Measurements from ENCODE around the gene MACROD2. TPM values are rescaled to one million over a fixed set of nuclear protein-coding genes. Genes with fewer than 3 reads are reported as not detected.

MACROD2 gene
- polyA plus RNA-seq, 1 donor (not counting 4 experiments of a cell fraction or from before 2014, with no cell fraction given): 0.71 TPM

DNA sequence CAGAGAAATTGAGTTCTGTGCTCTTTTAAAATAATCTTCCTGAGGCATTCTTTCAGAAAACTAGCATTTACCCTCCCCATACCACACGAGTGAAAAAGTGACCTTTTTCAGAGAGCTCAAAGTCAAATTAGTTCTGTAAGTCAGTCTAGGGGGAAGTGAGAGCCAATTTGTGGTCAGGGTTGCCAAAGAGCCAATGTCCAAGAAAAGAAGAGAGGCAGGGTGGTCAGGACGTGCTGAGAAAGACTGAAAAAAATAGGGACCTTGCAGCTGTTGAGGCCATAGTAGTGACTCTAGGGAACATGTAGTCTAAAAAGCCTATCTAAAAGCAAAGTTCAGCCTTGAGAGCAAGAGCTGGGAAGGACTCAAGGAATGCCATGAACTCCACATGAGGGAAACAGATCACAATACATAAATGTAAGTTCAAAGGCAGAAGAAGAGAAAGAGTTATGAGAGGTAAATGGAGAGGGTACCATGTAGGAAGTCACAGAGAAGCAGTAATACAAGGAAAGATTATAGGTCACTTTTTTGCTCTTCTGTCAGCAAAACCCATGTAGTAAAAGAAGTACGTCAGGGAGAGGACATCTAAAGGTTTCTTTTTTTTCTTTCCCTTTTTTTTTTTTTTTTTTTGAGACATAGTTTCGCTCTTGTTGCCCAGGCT is 907.2 kb downstream of the MACROD2 start:
- dilution Hi-C loops (cut with MboI; ENCODE audit: extremely low pct_ligation_motif_present, low sequenced_read_pairs): no loop called here
- no peaks in the 10 kb centered on the region for H3K36me3 ChIP-seq (ENCODE audit: control insufficient read depth in 2 of 2, extremely low read depth in 1 of 2, insufficient read depth in 2 of 2, low read length in 2 of 2)
- FAIRE-seq (no peak), DNase-seq (ENCODE audit: low read depth, low spot score) (no peak)
- no peaks in the 10 kb centered on the region for H4K20me1 ChIP-seq (ENCODE audit: control insufficient read depth, extremely low read depth, insufficient read depth, low read length)
- H3K9ac ChIP-seq (ENCODE audit: control insufficient read depth, extremely low read depth, insufficient read depth, low read length): no peak overlapping the region
- H3K27ac ChIP-seq (ENCODE audit: control insufficient read depth, insufficient read depth, low read length): no peak overlapping the region
- no peaks in the 10 kb centered on the region for H3K9me3 ChIP-seq (ENCODE audit: control insufficient read depth, low read depth, low read length)
- TF ChIP-seq, protein P1, sequence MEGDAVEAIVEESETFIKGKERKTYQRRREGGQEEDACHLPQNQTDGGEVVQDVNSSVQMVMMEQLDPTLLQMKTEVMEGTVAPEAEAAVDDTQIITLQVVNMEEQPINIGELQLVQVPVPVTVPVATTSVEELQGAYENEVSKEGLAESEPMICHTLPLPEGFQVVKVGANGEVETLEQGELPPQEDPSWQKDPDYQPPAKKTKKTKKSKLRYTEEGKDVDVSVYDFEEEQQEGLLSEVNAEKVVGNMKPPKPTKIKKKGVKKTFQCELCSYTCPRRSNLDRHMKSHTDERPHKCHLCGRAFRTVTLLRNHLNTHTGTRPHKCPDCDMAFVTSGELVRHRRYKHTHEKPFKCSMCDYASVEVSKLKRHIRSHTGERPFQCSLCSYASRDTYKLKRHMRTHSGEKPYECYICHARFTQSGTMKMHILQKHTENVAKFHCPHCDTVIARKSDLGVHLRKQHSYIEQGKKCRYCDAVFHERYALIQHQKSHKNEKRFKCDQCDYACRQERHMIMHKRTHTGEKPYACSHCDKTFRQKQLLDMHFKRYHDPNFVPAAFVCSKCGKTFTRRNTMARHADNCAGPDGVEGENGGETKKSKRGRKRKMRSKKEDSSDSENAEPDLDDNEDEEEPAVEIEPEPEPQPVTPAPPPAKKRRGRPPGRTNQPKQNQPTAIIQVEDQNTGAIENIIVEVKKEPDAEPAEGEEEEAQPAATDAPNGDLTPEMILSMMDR (optimal IDR thresholded peaks at IDR 0.05 in 1 of 3, IDR thresholded peaks at IDR 0.05 in 1 of 3, conservative IDR thresholded peaks at IDR 0.05 in 1 of 3; ENCODE audit: extremely low read depth in 1 of 3, insufficient read depth in 2 of 3, low read length in 3 of 3): no peak
- TF ChIP-seq EZH2 (IDR thresholded peaks at IDR 0.05; ENCODE audit: low read length): no peak
- no peaks in the 10 kb centered on the region for H3K79me2 ChIP-seq (ENCODE audit: control insufficient read depth, insufficient read depth, low read length)
- H3K27me3 ChIP-seq (ENCODE audit: control insufficient read depth, extremely low read depth, insufficient read depth, low read length): no peaks in the 10 kb centered on the region
- no peaks in the 10 kb centered on the region for H3K9me1 ChIP-seq (ENCODE audit: control insufficient read depth, extremely low read depth, insufficient read depth, low read length)
- H3K4me2 ChIP-seq (ENCODE audit: control insufficient read depth, extremely low read depth, insufficient read depth, low read depth, low read length): no peak overlapping the region
- H3K4me3 ChIP-seq (ENCODE audit: control insufficient read depth in 2 of 3, extremely low read depth in 1 of 3, insufficient read depth in 2 of 3, low read depth in 1 of 3, low read length in 3 of 3): no peak overlapping the region
- no peak overlapping the region for H2AFZ ChIP-seq (ENCODE audit: control insufficient read depth, low read length)
- no peaks in the 10 kb centered on the region for H3K4me1 ChIP-seq (ENCODE audit: control insufficient read depth, extremely low read depth, insufficient read depth, low read length)

DNA sequence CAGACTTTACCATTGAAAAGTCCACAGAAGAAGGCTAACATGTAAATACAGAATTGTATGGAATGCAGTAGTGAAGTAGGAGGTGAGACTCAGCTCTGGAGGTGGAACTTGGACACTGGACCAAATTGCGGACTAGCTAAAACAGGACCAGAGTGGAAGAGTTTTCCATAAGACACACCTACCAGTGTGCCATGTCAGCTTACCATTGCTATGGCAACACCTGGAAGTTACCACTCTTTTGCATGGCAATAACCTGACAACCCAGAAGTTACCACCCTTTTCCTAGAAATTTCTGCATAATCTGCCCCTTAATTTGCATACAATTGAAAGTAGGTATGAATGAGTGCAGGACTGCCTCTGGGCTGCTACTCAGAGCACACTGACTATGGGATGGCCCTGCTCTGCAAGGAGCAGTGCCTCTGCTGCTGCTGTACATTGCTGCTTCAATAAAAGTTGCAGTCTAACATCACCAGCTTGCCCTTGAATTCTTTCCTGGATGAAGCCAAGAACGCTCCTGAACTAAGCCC is 911.7 kb downstream of the MACROD2 start:
- no peaks in the 10 kb centered on the region for H3K9me1 ChIP-seq (ENCODE audit: control insufficient read depth, extremely low read depth, insufficient read depth, low read length)
- no peak for TF ChIP-seq EZH2 (IDR thresholded peaks at IDR 0.05; ENCODE audit: low read length)
- TF ChIP-seq, protein P1 (optimal IDR thresholded peaks at IDR 0.05 in 1 of 3, IDR thresholded peaks at IDR 0.05 in 1 of 3, conservative IDR thresholded peaks at IDR 0.05 in 1 of 3; ENCODE audit: extremely low read depth in 1 of 3, insufficient read depth in 2 of 3, low read length in 3 of 3): no peak

More for the DNA sequence above, 911.7 kb downstream of the MACROD2 start:
- H3K27me3 ChIP-seq (ENCODE audit: control insufficient read depth, extremely low read depth, insufficient read depth, low read length): no peaks in the 10 kb centered on the region
- FAIRE-seq (no peak), DNase-seq (ENCODE audit: low read depth, low spot score) (no peak)
- no peaks in the 10 kb centered on the region for H3K4me1 ChIP-seq (ENCODE audit: control insufficient read depth, extremely low read depth, insufficient read depth, low read length)
- no peaks in the 10 kb centered on the region for H3K36me3 ChIP-seq (ENCODE audit: control insufficient read depth in 2 of 2, extremely low read depth in 1 of 2, insufficient read depth in 2 of 2, low read length in 2 of 2)
- dilution Hi-C loops (cut with MboI; ENCODE audit: extremely low pct_ligation_motif_present, low sequenced_read_pairs): no loop called here
- H2AFZ ChIP-seq (ENCODE audit: control insufficient read depth, low read length): no peak overlapping the region
- H3K27ac ChIP-seq (ENCODE audit: control insufficient read depth, insufficient read depth, low read length): no peak overlapping the region
- no peaks in the 10 kb centered on the region for H3K9me3 ChIP-seq (ENCODE audit: control insufficient read depth, low read depth, low read length)
- no peak overlapping the region for H3K9ac ChIP-seq (ENCODE audit: control insufficient read depth, extremely low read depth, insufficient read depth, low read length)
- no peak overlapping the region for H3K4me3 ChIP-seq (ENCODE audit: control insufficient read depth in 2 of 3, extremely low read depth in 1 of 3, insufficient read depth in 2 of 3, low read depth in 1 of 3, low read length in 3 of 3)
- H3K4me2 ChIP-seq (ENCODE audit: control insufficient read depth, extremely low read depth, insufficient read depth, low read depth, low read length): no peak overlapping the region
- no peaks in the 10 kb centered on the region for H4K20me1 ChIP-seq (ENCODE audit: control insufficient read depth, extremely low read depth, insufficient read depth, low read length)
- no peaks in the 10 kb centered on the region for H3K79me2 ChIP-seq (ENCODE audit: control insufficient read depth, insufficient read depth, low read length)
